GM21447 (cell line): ENCODE data around the gene IWS1.
"Not testable (repeated sequence)": the region's sequence is repeated elsewhere in the genome, so short reads cannot be mapped to it uniquely, and the experiment has no call there.

ENCODE experiments used
- ATAC-seq: cut with Tn5 transposase; IDR thresholded peaks from one replicate; pipeline ENCODE4 v1.9.1; 2021; ENCODE audit not compliant: unreplicated experiment

The IWS1 gene

DNA sequence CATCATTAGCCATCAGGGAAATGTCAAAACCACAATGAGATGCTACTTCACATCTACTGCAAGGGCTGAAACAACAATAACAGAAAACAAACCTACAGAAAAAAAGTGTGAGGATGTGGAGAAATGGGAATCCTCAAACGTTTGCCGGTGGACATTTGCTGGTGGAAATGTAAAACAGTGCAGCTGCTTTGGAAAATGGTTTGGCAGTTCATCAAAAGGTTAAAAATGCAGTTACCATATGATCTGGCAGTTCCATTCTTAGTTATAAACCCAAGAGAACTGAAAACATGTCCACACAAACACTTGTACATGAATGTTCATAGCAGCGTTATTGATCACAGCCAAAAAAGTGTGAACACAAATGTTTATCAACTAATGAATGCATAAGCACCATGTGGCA, 63.8 kb downstream of the IWS1 start:
- no peak for ATAC-seq

DNA sequence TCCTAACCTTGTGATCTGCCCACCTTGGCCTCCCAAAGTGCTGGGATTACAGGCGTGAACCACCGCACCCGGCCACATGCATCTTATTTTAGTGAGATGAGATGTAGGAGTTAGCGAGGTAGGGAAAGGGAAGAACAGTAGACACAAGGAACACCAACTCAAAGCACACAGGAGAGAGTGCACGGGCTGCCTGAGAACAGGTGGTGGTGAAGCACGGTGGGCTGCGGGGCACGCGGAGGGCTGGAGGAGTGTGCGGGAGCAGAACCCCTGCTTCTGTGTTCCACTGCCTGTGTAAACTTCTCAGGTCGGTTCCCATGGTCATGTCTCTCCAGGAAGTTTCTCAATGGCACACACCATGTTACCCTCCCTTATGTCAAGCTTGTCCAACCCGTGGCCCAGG, 69.3 kb downstream of the IWS1 start:
- ATAC-seq, result no peak

DNA sequence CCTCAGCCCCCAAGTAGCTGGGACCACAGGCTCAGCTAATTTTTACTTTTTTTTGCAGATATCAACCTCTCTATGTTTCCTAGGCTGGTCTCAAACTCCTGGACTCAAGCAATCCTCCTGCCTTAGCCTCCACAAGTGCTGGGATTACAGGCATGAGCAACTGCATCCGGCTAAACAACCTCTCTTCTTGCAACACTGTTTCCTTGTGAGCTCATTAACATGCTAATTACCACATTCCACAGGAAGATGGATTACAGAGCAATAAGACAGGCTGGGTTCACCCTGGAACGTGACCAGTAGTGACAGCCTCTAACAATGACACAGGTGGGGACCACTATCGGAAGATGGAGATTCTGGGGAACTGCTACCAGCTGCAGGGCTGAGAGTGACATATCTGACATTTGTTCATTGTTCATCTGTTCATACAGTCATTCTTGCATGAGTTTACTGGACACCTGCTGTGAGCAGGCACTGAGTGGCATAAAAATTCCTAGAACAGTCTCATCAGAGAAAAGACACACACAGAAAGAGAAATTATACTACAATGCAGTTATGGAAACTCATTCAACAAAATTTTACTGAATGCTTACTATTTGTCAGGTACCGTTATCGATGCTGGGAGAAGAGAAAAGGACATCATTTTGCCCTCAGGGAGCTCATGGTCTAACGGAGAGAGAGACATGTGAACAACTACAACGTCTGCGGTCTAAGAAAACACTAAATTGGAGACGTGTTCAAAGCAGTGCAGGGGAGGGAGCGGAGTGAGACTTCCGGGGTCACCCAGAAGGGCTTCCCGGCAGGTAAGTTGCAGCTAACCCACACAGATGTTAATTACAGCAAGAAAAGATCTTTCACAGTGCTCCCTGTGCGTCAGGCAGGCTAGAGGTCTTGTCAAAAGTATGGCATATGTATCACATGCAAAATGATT, 70.5 kb downstream of the IWS1 start:
- ATAC-seq, result no peak

DNA sequence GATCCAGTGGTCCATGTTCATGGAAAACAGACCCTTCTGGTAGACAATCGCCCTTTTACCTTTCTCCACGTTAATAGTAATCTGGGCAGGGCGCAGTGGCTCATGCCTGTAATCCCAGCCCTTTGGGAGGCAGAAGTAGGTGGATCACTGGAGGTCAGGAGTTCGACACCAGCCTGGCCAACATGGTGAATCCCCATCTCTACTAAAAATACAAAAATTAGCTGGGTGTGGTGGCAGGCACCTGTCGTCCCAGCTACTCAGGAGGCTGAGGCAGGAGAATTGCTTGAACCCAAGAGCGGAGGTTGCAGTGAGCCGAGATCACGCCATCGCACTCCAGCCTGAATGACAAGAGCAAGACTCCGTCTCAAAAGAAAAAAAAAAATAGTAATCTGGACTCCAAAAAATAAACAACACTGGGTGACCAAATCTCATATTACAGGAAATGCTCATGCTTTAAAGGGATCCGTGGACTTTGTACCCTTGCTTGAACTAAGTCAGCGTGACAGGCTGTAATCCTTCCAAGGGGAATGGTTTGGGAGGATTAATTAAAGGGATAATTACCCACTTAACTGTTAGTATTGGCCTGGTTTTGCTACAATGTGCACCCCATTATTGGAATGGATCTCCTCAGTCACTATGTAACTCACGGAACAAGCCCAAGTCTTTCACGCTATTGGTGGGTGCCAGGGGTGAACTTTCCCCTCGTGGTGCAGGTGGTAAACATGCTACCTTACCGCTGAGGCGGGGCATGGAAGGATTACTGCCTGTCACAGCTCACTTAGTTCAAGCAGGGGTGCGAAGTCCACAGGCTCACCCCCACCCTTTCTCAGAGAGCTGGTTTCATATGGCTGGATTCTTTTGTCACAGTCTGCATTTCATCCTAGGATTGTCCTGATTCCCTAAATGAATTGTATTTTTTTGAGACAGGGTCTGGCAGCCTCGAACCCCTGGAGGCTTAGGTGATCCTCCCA, 71.4 kb downstream of the IWS1 start:
- no peak for ATAC-seq

DNA sequence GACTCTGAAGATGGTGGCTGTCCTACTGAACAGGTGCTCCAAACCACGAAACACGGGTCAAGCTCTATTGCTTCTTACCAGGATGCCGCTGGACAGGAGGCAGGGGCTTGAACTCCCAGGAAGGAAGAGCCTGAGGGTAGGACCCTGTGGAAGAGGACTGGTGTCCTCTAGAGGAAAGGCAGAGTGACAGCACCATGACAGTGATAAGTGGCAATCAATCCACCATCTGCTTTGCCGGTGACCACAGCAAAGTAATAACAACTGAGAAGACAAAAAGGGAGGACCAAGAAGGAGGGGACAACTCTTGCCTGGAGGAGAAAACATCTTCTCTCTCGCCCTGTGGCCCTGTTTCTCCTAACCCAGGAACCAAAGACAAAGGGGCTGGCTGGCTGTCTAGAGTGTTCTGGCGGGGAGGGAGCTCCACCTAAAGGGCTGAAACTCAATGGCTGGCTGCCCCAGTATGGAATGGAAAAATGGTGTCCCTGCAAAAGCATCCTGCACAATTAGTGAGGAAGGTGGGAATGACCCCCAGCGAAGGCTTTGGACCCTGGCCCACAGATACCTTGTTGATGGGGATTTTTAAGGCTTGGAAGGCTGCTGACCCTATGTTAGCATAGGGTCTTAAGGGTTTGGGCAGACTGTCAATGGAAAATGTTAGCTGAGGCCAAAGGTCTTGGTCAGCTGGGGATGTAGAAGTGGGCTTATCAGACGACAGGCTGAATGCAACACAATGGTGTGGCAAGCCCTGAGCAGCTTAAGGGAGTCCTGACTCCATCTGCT, 72.7 kb downstream of the IWS1 start:
- ATAC-seq, result no peak

DNA sequence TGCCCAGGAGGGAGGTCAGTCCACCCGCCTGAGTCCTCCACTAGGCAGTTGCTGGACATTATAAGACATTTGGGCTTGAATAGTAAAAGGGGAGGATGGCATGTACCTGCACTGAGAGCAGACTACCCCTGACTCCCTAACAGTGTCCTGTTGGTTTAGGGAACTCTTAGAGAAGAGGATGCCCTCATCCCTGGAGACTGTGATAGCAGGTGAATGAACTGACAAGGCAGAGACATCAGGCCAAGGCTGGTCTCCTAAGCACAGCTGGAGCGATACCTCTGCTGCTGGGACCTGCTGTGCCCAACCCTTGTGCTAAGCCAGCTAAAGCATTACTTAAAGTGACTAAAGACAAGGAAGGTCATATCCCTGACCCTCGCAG, 73.3 kb downstream of the IWS1 start:
- ATAC-seq, result no peak

DNA sequence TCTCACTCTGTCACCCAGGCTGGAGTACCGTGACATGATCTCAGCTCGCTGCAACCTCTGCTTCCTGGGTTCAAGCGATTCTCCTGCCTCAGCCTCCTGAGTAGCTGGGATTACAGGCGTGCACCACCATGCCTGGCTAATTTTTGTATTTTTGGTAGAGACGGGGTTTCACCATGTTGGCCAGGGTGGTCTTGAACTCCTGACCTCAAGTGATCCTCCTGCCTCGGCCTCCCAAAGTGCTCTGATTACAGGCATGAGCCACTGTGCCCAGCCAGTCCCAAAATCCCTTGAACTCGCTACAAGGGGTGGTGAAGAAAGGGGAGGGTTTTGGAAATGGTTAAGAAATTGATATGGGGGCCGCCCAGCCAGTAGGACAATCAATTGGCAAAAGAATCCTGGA, 73.9 kb downstream of the IWS1 start:
- ATAC-seq, result not testable (repeated sequence)

DNA sequence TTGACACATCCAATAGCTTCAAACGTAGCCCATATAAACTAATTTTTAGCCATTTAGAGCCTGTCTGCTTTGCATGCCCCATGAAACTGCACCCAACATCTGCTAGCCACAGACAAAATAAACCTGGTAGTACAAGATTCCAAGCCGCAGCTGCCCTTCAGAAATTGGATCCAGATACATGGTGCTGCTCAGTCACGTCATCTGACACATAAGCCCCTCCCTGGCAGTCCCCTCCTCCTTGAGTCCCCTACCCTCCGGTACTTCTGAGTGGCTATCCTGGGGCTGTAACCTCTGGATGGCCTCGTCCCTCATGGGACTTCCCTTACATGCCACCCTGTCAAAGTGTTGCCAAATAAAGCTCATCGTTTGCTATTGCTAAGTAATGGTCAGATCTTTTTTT, 74.3 kb downstream of the IWS1 start:
- no peak for ATAC-seq

DNA sequence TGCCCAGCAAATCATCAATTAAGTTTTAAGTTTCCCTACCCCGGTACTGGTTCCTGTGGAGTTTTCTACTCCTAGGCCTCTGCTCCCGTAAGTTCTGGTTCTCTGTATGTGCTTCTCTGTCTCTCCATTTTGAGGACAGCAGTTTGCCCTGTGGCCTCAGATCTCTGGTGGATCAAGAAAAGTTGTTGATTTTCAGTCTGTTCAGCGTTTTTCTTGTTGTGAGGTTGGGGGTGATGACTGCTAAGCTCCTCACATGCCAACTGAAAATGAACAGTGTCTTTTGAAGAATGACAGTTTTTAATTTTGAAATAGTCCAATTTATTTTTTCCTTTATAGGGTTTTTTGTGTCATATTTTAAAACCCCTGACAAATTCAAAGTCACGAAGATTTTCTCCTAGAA, 76.4 kb downstream of the IWS1 start:
- ATAC-seq, result no peak

DNA sequence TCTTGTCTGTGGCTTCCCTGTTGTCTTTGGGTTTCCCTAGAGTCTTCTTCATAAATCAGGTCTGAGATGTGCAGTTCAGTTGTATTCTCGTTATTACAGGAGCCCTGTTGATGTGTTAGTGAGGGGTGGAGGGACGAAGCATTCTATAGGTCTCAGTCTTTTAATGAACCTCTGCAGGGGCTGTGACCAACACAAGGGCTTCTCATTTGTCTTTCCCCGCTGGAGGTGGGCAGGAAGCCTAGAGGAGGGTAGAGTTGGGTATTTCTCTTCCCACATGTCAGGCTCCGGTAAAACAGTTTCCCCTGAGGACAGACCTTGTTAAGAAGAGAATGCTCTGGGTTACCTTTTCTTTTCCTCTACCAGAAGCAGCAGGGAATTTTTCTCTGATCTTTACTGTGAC, 76.9 kb downstream of the IWS1 start:
- no peak for ATAC-seq

DNA sequence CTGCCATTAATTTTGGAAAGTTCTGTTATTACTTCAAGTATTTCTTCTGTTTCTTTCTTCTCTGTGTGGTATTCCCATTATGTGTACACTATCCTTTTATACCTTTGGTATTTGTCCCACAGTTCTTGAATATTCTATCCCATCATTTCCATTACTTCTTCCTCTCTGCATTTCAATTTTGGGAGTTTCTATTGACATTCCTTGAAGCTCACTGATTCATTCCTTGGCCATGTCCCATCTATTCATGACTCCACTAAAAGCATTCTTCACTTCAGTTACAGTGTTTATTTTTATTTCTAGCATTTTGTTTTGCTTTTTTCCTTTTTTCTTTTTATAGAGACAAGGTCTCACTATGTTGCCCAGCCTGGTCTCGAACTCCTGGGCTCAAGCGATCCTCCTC, 77.8 kb downstream of the IWS1 start:
- ATAC-seq, result no peak

DNA sequence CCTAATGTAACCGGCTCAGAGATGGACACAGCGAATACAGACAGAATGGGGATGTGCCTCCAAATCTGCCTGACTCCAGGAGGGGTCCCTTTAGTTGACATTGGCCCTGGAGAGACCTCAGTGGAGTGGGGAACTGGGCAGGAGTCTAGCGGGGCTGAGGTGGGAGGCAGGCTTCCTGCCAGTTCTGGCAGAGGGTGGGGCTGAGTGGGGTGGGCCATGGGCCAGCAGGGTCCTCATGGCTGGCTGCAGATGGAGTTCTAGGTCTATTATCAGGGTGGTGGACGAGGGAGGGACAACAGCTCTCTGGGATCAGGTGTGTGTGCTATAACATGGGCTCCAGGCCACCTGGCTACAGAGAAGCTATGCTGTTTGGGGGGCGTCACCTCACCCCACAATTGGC, 86.9 kb downstream of the IWS1 start:
- no peak for ATAC-seq

DNA sequence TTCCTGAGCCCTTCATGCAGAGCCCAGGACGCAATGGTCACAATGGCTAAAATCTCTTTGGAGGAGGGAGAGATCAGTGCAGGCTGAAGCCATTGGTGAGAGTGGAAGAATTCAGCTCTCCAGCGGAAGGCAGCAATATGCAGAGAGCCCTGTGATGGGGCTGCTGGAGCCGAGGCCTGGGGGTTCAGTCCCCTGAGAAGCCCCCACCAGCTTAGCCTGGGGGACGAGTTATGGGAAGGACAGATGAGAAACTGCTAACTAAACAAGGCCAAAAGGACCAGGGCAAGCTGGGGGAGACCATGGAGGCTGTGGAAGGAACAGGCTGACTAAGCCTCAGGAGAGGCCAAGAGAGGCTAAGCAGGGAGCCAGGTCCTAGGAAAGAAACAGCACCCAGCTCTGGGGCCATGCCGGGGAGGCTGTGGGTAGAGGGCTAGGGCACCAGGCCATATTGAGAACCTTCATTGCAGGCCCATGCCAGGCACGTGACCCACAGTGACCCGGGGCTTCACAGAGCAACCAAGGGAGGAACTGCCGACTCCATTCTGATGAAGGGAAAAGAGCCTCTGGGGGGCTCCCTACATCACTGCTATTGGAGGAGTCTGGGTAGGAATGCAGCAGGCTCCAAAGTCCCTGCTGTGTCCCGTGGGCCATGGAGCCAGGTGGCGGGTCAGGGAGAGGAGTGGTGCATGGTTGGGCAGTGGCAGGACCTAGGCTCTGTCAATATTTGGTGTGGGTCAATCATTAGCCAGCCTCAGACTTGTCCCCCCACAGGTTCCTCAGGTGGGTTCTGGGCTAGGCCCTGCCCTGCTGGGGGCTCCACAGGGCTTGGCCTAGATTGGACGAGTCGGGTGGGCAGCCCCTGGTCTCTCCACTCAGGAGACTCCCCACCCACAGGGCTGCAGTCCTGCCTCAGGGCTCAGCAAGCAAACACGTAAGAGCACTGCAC, 88.2 kb downstream of the IWS1 start:
- ATAC-seq, result no peak

DNA sequence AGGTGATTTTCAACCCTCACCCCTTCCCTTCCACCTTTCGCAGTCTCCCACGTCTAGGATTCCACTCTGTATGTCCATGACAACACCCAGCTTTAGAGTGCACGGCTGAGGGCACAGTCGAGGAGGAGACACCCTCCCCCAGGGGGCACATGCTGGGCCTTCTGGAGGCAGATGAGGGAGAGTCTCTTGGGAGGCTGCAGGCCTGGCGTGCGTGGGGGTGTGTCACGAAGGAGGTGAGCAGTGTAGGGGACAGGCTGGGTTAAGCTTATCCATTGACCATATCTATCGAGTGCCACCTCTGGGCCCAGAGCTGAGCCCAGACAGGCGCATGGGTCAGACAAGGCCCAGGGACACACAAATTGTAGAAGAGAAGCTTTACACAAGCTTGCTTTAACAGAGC, 89.2 kb downstream of the IWS1 start:
- ATAC-seq, result no peak

DNA sequence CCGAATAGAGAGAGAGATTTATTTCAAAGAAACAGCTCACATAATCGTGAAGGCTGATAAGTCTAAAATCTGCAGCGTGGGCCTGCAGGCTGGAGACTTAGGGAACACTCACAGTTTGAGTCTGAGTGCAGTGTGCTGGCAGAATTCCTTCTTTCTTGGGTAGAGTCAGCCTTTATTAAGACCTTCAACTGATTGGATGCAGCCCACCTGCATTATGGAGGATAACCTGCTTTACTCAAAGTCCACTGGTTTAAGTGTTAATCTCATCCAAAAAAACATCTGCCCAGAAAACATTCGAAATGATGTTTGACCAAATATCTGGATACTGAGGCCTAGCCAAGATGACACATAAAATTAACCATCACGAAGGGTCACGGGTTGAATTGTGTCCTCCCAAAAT, 91.8 kb downstream of the IWS1 start:
- ATAC-seq, result no peak

DNA sequence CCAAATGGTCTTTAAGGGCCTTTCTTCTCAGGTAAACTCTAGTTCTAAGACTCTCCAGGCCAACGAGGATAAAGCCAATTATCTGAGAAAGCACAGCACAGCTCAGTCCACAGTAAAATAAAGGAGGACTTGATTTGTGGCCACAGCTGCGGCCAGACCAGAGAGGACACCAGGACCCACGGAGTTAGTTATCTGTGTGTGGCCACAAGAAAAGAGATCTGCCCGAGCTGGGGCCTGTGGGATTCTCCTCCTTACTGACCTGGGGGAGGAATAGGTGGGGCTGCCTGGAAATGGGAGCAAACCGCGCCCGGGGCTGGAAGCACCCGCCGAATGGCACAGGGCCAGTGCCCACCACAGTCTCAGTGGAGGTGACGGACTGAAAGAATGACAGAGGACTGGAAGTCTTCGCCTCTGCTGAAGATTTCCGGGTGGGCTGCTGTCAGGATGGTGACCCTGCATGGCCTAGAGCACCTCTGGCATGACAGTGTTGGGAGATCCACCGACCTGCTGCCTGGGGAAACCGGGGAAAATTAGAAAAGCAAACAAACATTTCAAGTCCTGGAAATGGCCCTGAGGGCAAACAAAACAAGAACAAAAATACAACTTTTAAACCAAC, 94.8 kb downstream of the IWS1 start:
- no peak for ATAC-seq
